SK-N-SH (cell line): Measurements from ENCODE around the gene OR9Q1. TPM values are rescaled to one million over a fixed set of nuclear protein-coding genes. Genes with fewer than 3 reads are reported as not detected.

ENCODE experiments used
- CTCF ChIA-PET: fragments of 300-600, 350-600 bp; formaldehyde crosslinking; extraction: SDS; loops from one replicate; lab custom pipeline; 2021; lab: Yijun Ruan, JAX
- POLR2A ChIA-PET: fragments of 350-600 bp; sonication (Branson Sonifier 250); formaldehyde crosslinking; extraction: SDS; loops from one replicate; lab custom pipeline; 2020; ENCODE audit warnings: antibody characterized with exemption, inconsistent platforms; lab: Yijun Ruan, JAX
- DNase-seq: peaks from one replicate; pipeline ENCODE4 v3.0.0; 2012
- H2AFZ ChIP-seq: fragments of 200-600 bp; sonication (generic); 2 replicates; pipeline ENCODE4 v1.8.1; 2016; ENCODE audit warnings: antibody characterized with exemption, mild to moderate bottlenecking, low read depth
- H3F3A ChIP-seq: fragments of 200-600 bp; sonication (generic); replicated peaks from 2 replicates; pipeline ENCODE3; 2016; ENCODE audit warnings: antibody characterized with exemption, mild to moderate bottlenecking; ENCODE audit not compliant: insufficient read depth
- H3K27ac ChIP-seq, 2 experiments: fragments of 200-500 bp in 1 of 2; fragments of 200-600 bp in 1 of 2; sonication (Bioruptor generic) in 1 of 2; sonication (generic), shearing (Covaris generic) in 1 of 2; 2 replicates each; pipeline versions ENCODE4 v1.5.1 to v1.6.1; 2014 to 2016; ENCODE audit warnings: low read depth in 2 of 2, inconsistent platforms in 1 of 2, low read length in 1 of 2, mild to moderate bottlenecking in 1 of 2, mixed read lengths in 1 of 2
- H3K27me3 ChIP-seq: fragments of 200-600 bp; sonication (generic), shearing (Covaris generic); 2 replicates; pipeline ENCODE4 v1.6.1; 2016; ENCODE audit warnings: mixed run types; ENCODE audit not compliant: insufficient read depth
- H3K36me3 ChIP-seq, 2 experiments: fragments of 200-500 bp in 1 of 2; fragments of 200-600 bp in 1 of 2; sonication (Bioruptor generic) in 1 of 2; sonication (generic) in 1 of 2; replicated peaks in 1 of 2; 2 replicates each; pipeline versions ENCODE3 to v1.5.1; 2014 to 2016; ENCODE audit warnings: low read length in 1 of 2, mild to moderate bottlenecking in 1 of 2; ENCODE audit not compliant: insufficient read depth in 2 of 2, control insufficient read depth in 1 of 2
- H3K4me1 ChIP-seq, 2 experiments: fragments of 200-500 bp in 1 of 2; fragments of 200-600 bp in 1 of 2; sonication (Bioruptor generic) in 1 of 2; sonication (generic), shearing (Covaris generic) in 1 of 2; 2 replicates each; pipeline versions ENCODE4 v1.5.1 to v1.6.1; 2014 to 2016; ENCODE audit warnings: low read depth in 1 of 2, low read length in 1 of 2, mixed run types in 1 of 2; ENCODE audit not compliant: insufficient read depth in 2 of 2, control insufficient read depth in 1 of 2
- H3K4me2 ChIP-seq: fragments of 200-600 bp; sonication (generic), shearing (Covaris generic); 2 replicates; pipeline ENCODE4 v1.6.1; 2017; ENCODE audit warnings: mixed run types
- H3K4me3 ChIP-seq, 2 experiments: fragments of 200-500 bp in 1 of 2; fragments of 200-600 bp in 1 of 2; sonication (Bioruptor generic) in 1 of 2; sonication (generic), shearing (Covaris generic) in 1 of 2; 2 replicates each; pipeline versions ENCODE4 v1.5.1 to v1.8.1; 2014 to 2016; ENCODE audit warnings: low read depth in 2 of 2, inconsistent platforms in 1 of 2, low read length in 1 of 2, mild to moderate bottlenecking in 1 of 2, mixed read lengths in 1 of 2, moderate library complexity in 1 of 2
- H3K79me2 ChIP-seq: fragments of 200-600 bp; sonication (generic); 2 replicates; pipeline ENCODE4 v1.8.1; 2017; ENCODE audit warnings: mild to moderate bottlenecking; ENCODE audit not compliant: insufficient read depth
- H3K9ac ChIP-seq: fragments of 200-600 bp; sonication (generic); 2 replicates; pipeline ENCODE4 v1.6.1; 2017; ENCODE audit warnings: mixed run types
- H3K9me2 ChIP-seq: fragments of 200-600 bp; sonication (generic); 2 replicates; pipeline ENCODE4 v1.6.1; 2017; ENCODE audit warnings: mixed run types
- H3K9me3 ChIP-seq: fragments of 200-600 bp; sonication (generic); 2 replicates; pipeline ENCODE4 v1.6.1; 2017; ENCODE audit warnings: mixed run types, mild to moderate bottlenecking, moderate library complexity
- H4K20me1 ChIP-seq: fragments of 200-600 bp; sonication (generic); 2 replicates; pipeline ENCODE4 v1.6.1; 2017; ENCODE audit warnings: mild to moderate bottlenecking, mixed run types; ENCODE audit not compliant: insufficient read depth
- EZH2phosphoT487 ChIP-seq: fragments of 200-600 bp; sonication (generic); IDR thresholded peaks from 2 replicates; pipeline ENCODE4 v1.6.1; 2017; ENCODE audit warnings: low read depth, mixed run types, mild to moderate bottlenecking, antibody characterized with exemption, moderate library complexity, borderline replicate concordance
- MEF2A ChIP-seq: IDR thresholded peaks from 2 replicates; pipeline ENCODE4 v1.4.0; 2012; ENCODE audit warnings: low read depth, borderline replicate concordance
- NRF1 ChIP-seq: IDR thresholded peaks from 2 replicates; pipeline ENCODE4 v1.6.1; 2012; ENCODE audit warnings: low read depth, mild to moderate bottlenecking, low read length
- WGBS: methylation state at CpG from one replicate; pipeline ENCODE4 v1.1.6; 2017; ENCODE audit warnings: low lambda C conversion rate; 5-methylcytosine and 5-hydroxymethylcytosine counted together
- polyA plus RNA-seq, 3 experiments: library from polyadenylated mRNA; depleted of rRNA; stranded (reverse); fragments of >200 nt; gene quantifications; 2 replicates each; pipeline ENCODE4 v1.2.3, GENCODE V29; 2012
- TF ChIP-seq, protein P1 (sequence below): IDR thresholded peaks from 2 replicates; pipeline ENCODE4 v1.6.1; 2012; ENCODE audit warnings: mild to moderate bottlenecking, low read depth, low read length, moderate library complexity
- TF ChIP-seq, protein P2 (sequence below): IDR thresholded peaks from 2 replicates; pipeline ENCODE4 v1.4.0; 2012; ENCODE audit warnings: low read depth, borderline replicate concordance
- TF ChIP-seq, protein P3 (sequence below): fragments of 150-350 bp; IDR thresholded peaks from 2 replicates; pipeline ENCODE4 v1.6.1; 2017; ENCODE audit warnings: antibody characterized with exemption, low read length, low read depth, borderline replicate concordance
- TF ChIP-seq, protein P4 (sequence below): IDR thresholded peaks from 2 replicates; pipeline ENCODE4; 2012

The OR9Q1 gene
- polyA plus RNA-seq, 1 of the 3 experiments (the other 2 are of a cell fraction) = not detected

DNA sequence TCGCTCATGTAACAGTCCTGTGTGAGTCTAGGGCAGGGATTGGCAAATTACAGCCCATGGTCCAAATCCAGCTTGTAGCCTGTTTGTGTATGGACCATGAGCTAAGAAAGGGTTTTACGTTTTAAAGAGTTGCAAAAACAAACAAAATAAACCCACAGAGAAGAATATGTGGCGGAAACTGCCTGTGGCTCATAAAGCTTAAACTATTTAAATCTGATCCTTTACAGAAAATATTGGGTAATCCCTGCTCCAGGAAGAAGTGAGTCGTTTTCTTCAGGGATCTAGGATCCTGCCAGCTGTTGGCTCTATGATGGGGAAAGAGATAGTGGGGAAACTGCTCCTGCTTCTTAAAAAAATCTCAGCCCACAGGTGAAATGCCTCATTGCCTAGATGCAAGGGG lies 3.7 kb downstream of the OR9Q1 start (continued):
- TF ChIP-seq, protein P1, sequence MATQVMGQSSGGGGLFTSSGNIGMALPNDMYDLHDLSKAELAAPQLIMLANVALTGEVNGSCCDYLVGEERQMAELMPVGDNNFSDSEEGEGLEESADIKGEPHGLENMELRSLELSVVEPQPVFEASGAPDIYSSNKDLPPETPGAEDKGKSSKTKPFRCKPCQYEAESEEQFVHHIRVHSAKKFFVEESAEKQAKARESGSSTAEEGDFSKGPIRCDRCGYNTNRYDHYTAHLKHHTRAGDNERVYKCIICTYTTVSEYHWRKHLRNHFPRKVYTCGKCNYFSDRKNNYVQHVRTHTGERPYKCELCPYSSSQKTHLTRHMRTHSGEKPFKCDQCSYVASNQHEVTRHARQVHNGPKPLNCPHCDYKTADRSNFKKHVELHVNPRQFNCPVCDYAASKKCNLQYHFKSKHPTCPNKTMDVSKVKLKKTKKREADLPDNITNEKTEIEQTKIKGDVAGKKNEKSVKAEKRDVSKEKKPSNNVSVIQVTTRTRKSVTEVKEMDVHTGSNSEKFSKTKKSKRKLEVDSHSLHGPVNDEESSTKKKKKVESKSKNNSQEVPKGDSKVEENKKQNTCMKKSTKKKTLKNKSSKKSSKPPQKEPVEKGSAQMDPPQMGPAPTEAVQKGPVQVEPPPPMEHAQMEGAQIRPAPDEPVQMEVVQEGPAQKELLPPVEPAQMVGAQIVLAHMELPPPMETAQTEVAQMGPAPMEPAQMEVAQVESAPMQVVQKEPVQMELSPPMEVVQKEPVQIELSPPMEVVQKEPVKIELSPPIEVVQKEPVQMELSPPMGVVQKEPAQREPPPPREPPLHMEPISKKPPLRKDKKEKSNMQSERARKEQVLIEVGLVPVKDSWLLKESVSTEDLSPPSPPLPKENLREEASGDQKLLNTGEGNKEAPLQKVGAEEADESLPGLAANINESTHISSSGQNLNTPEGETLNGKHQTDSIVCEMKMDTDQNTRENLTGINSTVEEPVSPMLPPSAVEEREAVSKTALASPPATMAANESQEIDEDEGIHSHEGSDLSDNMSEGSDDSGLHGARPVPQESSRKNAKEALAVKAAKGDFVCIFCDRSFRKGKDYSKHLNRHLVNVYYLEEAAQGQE = no peak
- no peak for TF ChIP-seq NRF1
- TF ChIP-seq MEF2A = no peak

DNA sequence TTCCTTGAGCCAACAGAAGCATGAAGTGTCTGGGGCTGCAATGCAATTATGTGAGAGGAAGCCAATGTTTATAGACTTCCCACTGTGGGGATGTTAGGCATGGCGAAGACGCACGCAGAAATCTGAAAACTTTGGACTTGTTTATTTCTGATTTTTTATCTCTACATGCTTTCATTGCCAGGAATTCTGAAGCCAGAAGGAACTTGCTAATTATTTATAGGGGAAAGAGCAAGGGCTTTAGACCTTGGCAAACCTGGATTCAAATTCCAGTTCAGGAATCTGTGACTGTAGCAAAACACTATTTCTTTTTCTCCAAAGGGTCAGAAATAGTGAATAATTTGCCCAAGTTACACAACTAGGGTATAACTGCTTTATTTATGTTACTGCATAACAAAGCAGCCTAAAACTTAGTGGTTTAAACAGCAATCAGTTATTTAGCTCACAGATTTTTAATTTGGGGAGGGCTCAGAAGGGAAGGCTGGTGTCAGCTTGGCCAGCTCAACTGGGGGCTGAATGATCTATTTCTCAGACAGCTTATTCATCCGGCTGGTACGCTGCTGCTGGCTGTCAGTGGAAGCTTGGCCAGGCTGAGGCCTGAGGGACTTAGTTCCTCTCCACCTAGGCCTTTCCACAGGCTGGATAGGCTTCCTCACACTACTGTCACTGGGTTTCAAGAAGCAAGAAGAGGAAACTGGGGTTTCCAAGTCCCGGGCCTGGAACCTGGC lies 5.2 kb downstream of the OR9Q1 start:
- DNase-seq = no peak
- no peak overlapping the region for H3K4me3 ChIP-seq
- no peak overlapping the region for H2AFZ ChIP-seq
- no peak overlapping the region for H3K9ac ChIP-seq
- WGBS = 16% methylated on average over 5 of the region's 6 CpGs
- no peaks in the 10 kb centered on the region for H3F3A ChIP-seq
- ChIA-PET POLR2A (no interaction called here), CTCF (no interaction called here)
- H3K36me3 ChIP-seq = no peaks in the 10 kb centered on the region
- H3K9me3 ChIP-seq = no peaks in the 10 kb centered on the region
- H3K4me1 ChIP-seq = peaks cover 0 to 4% of the 10 kb centered on the region in 2 experiments; a peak in 1 of 4 replicates
- TF ChIP-seq, protein P2, sequence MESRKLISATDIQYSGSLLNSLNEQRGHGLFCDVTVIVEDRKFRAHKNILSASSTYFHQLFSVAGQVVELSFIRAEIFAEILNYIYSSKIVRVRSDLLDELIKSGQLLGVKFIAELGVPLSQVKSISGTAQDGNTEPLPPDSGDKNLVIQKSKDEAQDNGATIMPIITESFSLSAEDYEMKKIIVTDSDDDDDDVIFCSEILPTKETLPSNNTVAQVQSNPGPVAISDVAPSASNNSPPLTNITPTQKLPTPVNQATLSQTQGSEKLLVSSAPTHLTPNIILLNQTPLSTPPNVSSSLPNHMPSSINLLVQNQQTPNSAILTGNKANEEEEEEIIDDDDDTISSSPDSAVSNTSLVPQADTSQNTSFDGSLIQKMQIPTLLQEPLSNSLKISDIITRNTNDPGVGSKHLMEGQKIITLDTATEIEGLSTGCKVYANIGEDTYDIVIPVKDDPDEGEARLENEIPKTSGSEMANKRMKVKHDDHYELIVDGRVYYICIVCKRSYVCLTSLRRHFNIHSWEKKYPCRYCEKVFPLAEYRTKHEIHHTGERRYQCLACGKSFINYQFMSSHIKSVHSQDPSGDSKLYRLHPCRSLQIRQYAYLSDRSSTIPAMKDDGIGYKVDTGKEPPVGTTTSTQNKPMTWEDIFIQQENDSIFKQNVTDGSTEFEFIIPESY = no peak
- no peak for TF ChIP-seq MEF2A
- TF ChIP-seq, protein P3, sequence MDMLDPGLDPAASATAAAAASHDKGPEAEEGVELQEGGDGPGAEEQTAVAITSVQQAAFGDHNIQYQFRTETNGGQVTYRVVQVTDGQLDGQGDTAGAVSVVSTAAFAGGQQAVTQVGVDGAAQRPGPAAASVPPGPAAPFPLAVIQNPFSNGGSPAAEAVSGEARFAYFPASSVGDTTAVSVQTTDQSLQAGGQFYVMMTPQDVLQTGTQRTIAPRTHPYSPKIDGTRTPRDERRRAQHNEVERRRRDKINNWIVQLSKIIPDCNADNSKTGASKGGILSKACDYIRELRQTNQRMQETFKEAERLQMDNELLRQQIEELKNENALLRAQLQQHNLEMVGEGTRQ = no peak
- no peak for TF ChIP-seq EZH2phosphoT487
- TF ChIP-seq, protein P4, sequence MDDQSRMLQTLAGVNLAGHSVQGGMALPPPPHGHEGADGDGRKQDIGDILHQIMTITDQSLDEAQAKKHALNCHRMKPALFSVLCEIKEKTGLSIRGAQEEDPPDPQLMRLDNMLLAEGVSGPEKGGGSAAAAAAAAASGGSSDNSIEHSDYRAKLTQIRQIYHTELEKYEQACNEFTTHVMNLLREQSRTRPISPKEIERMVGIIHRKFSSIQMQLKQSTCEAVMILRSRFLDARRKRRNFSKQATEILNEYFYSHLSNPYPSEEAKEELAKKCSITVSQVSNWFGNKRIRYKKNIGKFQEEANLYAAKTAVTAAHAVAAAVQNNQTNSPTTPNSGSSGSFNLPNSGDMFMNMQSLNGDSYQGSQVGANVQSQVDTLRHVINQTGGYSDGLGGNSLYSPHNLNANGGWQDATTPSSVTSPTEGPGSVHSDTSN = no peak
- no peaks in the 10 kb centered on the region for H3K79me2 ChIP-seq
- H3K27ac ChIP-seq = no peak overlapping the region
- H3K4me2 ChIP-seq = no peak overlapping the region
- H3K27me3 ChIP-seq = peaks cover 7% of the 10 kb centered on the region; the same call in 1 of the 2 replicates
- no peaks in the 10 kb centered on the region for H3K9me2 ChIP-seq
- no peaks in the 10 kb centered on the region for H4K20me1 ChIP-seq
